T-helper 1 cell (primary cell): Measurements from ENCODE around the gene NR5A1.

Experiments used
- DNase-seq, 5 donors: peaks; one replicate each; pipeline ENCODE4 v3.0.0-alpha.2; 2012 to 2020

The NR5A1 gene

DNA sequence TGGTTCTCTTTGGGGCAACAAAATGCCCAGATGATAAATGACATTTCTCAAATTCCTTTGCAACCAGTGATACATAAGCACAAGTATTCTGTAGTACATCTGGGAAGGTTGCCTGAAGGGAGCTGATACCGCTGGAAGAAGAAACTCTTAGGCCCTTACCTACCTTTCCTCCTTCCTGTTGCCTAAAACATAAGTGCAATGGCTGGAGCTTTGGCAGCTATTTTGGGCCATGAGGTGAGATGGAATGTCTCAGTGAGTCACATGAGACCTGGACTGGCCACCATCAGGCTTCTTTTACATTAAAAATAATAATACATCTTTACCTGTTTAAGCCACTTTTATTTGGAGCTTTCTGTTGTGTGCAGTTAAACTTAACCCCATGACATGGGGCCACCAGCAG, 68.1 kb downstream of the NR5A1 start:
- DNase-seq, result no peak

DNA sequence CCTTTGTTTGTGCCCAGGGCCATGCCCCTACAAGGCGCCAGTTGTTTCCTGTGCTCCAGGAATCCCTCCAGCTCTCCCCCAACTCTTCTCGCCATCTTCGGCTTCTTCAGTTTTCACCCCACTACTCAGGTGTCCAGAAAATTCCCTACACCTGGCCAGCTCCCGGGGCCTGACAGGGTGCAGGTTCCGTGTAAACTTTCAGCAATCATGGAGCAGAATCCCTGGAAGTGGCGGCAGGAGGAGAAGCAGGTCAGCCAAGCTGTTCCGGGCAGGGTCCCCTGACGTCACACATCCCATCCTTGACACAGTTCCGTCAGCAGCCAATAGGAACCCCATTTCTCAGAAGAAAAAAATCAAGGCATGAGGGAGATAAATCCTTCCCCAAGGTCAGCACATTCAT, 69.1 kb downstream of the NR5A1 start:
- no peak for DNase-seq

DNA sequence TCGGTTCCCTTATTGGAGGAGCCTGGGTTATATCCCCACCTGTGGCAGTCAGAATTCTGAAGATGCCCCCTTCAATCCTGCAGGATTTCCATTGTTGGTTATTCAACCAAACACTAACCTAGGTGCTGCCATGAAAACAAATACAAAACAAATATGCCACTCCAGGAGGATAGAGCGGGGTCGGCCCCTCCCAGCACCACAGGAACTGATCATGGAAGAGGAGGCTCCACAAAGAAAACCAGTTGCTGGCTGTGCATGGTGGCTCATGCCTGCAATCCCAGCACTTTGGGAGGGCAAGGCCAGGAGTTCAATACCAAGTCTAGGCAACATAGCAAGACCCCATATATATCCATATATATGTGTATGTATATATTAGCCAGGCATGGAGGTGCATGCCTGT, 70.1 kb downstream of the NR5A1 start:
- no peak for DNase-seq

DNA sequence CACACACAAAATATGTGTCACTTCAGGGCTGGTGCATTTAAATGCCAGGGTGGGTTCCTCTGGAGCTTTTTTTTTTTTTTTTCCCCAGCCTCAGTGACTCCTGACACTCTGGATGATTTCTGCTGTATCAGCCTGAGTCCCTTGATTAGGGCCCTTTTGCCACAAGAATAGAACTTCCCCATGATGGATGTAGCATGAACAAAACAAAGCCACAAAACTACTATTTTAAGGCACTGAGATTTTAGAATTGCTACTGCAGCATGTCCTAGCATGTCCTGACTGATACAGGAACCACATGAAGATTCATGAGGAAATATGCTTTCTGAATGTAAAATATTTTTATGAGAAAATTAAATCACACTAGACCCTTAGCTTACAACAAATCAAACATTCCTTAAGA, 70.9 kb downstream of the NR5A1 start:
- DNase-seq, result no peak
